Small intestine (tissue), 7 donors: ENCODE data around the gene MRPS17. TPM values are rescaled to one million over a fixed set of nuclear protein-coding genes. Genes with fewer than 3 reads are reported as not detected.

ENCODE experiments used
- DNase-seq, 2 donors: peaks; one replicate each; pipeline versions ENCODE4 v3.0.0 to v3.0.0-alpha.2; 2013
- FAIRE-seq: peaks from 2 replicates; lab custom pipeline; 2012; peaks lifted over from hg19 to GRCh38; lab: Jason Lieb, UNC
- H3K27ac ChIP-seq, 3 donors: one replicate each; pipeline ENCODE4 v1.5.1; 2013; ENCODE audit warnings: low read length in 2 of 3, mild to moderate bottlenecking in 2 of 3, control low read depth in 1 of 3, inconsistent platforms in 1 of 3, low read depth in 1 of 3, moderate library complexity in 1 of 3
- H3K27me3 ChIP-seq, 3 donors: one replicate each; pipeline ENCODE4 v1.6.1; 2013; ENCODE audit warnings: low read length in 3 of 3, inconsistent platforms in 1 of 3; ENCODE audit not compliant: control insufficient read depth in 3 of 3, insufficient read depth in 3 of 3
- H3K36me3 ChIP-seq, 3 donors: one replicate each; pipeline ENCODE4 v1.6.1; 2013; ENCODE audit warnings: low read length in 3 of 3, inconsistent platforms in 1 of 3, low read depth in 1 of 3, mild to moderate bottlenecking in 1 of 3, moderate library complexity in 1 of 3; ENCODE audit not compliant: control insufficient read depth in 3 of 3, insufficient read depth in 2 of 3
- H3K4me1 ChIP-seq, 3 donors: one replicate each; pipeline ENCODE4 v1.6.1; 2013; ENCODE audit warnings: low read length in 2 of 3, inconsistent platforms in 1 of 3, low read depth in 1 of 3, mild to moderate bottlenecking in 1 of 3, moderate library complexity in 1 of 3; ENCODE audit not compliant: control insufficient read depth in 3 of 3, insufficient read depth in 2 of 3
- H3K4me3 ChIP-seq, 3 donors: one replicate each; pipeline ENCODE4 v1.5.1; 2013; ENCODE audit warnings: low read length in 3 of 3, control low read depth in 1 of 3, inconsistent platforms in 1 of 3, low read depth in 1 of 3, mild to moderate bottlenecking in 1 of 3, moderate library complexity in 1 of 3
- H3K9me3 ChIP-seq, 2 donors: one replicate each; pipeline ENCODE4 v1.6.1; 2013; ENCODE audit warnings: low read depth in 1 of 2, low read length in 1 of 2; ENCODE audit not compliant: control insufficient read depth in 2 of 2, insufficient read depth in 1 of 2
- WGBS, 3 donors: extraction: QIAGEN DNeasy Blood & Tissue Kit; methylation state at CpG; one replicate each; pipeline ENCODE4 v1.1.7; 2013; 5-methylcytosine and 5-hydroxymethylcytosine counted together
- polyA plus RNA-seq, 4 donors: library from polyadenylated mRNA; stranded (reverse) in 3 of 4; unstranded in 1 of 4; fragments of 200-250 nt in 3 of 4; fragments of 120-200 nt in 1 of 4; gene quantifications; one replicate each; pipeline versions ENCODE4 v1.2.1 to v1.2.3, GENCODE V29; 2013
- donor health status: healthy with polysubstance abuse.
- donor health status: control.
- donor health status: control.
- donor health status: Bipolar disorder and iron deficiency.
- donor health status: healthy.

MRPS17 gene
- polyA plus RNA-seq, 4 donors, result 11.3 to 15.7 (median 13.7) TPM

- Histone ChIP-seq H3K27me3 (no peaks in the 10 kb centered on the region), H3K36me3 (peaks cover 0 to 23% (median 0%) of the 10 kb centered on the region in 3 donors), H3K4me3 (peak overlapping the region; percentile 65 to 75 (median 73)), H3K4me1 (no peaks in the 10 kb centered on the region), H3K27ac (peak overlapping the region; percentile 94 to 98 (median 96)), H3K9me3 (no peaks in the 10 kb centered on the region)
- DNase-seq, result no peak
- no peak for FAIRE-seq
- 1 to 2% (median 2%) methylated on average over 13 to 14 of the region's 14 CpGs for WGBS, 3 donors
These were observed 13.4 kb downstream of the MRPS17 start for GRCh38 chr7:55965100-55965470.

DNA sequence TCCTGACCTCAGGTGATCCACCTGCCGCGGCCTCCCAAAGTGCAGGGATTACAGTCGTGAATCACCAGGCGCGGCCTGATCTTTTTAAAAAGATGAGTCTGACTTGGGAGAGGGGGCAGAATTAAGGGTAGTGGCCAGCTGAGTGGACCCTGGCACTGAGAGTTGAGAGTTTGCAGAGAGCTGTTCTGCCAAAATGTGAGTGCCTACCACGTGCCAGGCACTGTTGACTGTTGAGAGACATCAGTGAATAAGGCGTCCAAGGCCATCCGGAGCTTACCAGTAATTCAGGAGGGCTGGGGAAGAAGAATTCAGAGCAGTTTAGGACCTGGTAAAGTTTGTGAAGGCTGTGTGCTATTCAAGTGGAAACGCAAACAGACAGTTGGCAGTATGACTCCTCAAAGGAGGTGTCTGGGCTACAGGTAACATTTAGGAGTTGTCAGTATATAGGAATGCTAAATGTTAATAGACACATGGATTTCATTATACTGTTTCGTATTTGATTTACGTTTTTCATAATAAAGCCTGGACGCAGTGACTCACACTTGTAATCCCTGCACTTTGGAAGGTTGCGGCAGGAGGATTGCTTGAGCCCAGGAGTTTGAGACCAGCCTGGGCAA is 14.2 kb downstream of the MRPS17 start:
- Histone ChIP-seq H3K9me3 (no peaks in the 10 kb centered on the region), H3K4me3 (no peak overlapping the region), H3K27ac (peak overlapping the region; percentile 21 to 37 (median 27)), H3K27me3 (no peaks in the 10 kb centered on the region), H3K36me3 (peaks cover 0 to 25% (median 0%) of the 10 kb centered on the region in 3 donors), H3K4me1 (no peaks in the 10 kb centered on the region)
- WGBS, 3 donors, result 68 to 85% (median 72%) methylated on average over 13 of the region's 13 CpGs
- FAIRE-seq (no peak), DNase-seq (peak; percentile 2 to 16)

DNA sequence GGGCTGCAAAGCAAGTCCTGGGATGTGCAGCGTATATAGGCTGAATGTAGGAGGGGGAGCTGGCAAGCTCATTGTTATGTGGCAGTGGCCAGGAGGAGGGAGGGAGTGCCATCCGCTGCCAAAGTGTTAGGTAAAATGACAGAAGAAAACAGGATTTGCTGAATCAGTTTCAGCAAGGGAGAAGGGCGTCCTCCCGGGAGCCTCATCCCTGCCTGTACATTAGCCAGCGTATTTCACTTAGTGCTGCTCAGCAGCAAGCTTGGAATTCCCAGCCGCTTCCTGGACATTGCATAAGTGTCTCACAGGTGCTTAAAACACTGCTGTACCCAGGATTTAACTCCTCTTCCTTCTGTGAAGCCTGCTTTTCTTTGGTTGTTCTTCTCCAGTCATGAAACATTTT is 15.2 kb downstream of the MRPS17 start:
- Histone ChIP-seq H3K27ac (no peak overlapping the region), H3K27me3 (no peaks in the 10 kb centered on the region), H3K36me3 (peaks cover 0 to 25% (median 0%) of the 10 kb centered on the region in 3 donors), H3K4me1 (no peaks in the 10 kb centered on the region), H3K4me3 (no peak overlapping the region), H3K9me3 (no peaks in the 10 kb centered on the region)
- FAIRE-seq (no peak), DNase-seq (peak in 1 of 2 donors; percentile 15)
- 75 to 91% (median 90%) methylated on average over 6 of the region's 6 CpGs for WGBS, 3 donors

DNA sequence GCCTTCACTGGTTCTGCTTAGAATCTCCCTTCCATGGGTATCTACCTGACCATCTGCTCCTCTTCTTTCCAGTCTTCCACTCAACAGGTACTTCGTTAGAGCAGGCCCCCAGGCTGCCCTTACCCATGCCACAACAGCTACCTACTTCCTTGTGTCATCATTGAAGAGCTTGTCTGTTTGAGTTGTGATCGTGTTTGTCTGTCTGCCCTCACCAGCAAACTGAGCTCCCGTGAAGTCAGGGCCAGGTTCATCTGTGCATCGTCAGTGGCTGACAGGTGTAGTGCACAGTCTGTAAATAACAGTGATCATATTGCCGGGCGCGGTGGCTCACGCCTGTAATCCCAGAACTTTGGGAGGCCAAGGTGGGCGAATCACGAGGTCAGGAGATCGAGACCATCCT is 17.7 kb downstream of the MRPS17 start:
- no peaks in the 10 kb centered on the region for H3K9me3 ChIP-seq
- H3K27me3 ChIP-seq, result no peaks in the 10 kb centered on the region
- H3K27ac ChIP-seq, result no peak overlapping the region
- H3K4me1 ChIP-seq, result no peaks in the 10 kb centered on the region
- H3K36me3 ChIP-seq, result peaks cover 0 to 25% (median 0%) of the 10 kb centered on the region in 3 donors
- H3K4me3 ChIP-seq, result no peak overlapping the region
- no peak for DNase-seq
- FAIRE-seq, result no peak
- 82 to 89% (median 88%) methylated on average over 10 to 11 of the region's 11 CpGs for WGBS, 3 donors

DNA sequence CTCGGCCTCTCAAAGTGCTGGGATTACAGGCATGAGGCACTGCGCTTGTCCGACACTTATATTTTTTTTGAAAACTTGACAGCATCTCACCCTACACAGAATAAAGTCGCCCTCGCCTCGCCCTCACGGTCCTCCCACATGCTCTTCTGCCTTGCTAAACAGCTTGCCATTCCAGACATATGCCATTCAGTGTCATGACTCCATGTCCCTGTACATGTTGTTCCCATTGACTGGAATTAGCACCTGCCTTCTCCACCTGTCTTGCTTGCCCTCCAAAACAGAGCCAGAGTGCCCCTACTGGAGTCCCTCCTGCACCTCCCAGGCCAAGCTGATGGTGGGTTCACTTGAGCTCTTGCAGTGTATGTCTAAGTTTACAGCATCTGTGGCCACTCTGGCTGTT is 18.9 kb downstream of the MRPS17 start:
- Histone ChIP-seq H3K27ac (no peak overlapping the region), H3K36me3 (peaks cover 0 to 25% (median 0%) of the 10 kb centered on the region in 3 donors), H3K4me3 (no peak overlapping the region), H3K27me3 (no peaks in the 10 kb centered on the region), H3K9me3 (no peaks in the 10 kb centered on the region), H3K4me1 (no peaks in the 10 kb centered on the region)
- FAIRE-seq, result no peak
- no peak for DNase-seq
- 89 to 95% (median 90%) methylated on average over 7 of the region's 7 CpGs for WGBS, 3 donors

DNA sequence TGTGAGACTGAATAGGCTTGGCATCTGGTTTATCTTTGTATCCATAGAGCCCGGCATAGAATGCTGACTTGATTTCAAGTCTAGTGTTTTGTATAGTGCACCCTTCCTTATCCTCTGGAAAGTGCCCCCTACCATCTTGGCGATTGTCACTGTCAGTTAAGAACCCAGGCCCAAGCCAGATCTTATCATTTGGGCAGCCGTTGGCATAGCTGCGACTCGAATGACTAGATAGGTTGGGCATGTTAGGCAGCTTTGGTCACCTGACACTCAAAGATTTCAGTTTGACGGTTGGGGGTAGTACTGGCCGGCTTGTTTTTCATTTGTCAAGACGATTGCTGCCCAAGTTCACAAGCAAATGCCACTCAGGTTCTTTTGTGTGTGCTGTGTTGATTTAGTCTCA is 19.3 kb downstream of the MRPS17 start:
- no peak for FAIRE-seq
- H3K4me3 ChIP-seq, result no peak overlapping the region
- H3K4me1 ChIP-seq, result no peaks in the 10 kb centered on the region
- H3K36me3 ChIP-seq, result peaks cover 0 to 25% (median 0%) of the 10 kb centered on the region in 3 donors
- WGBS, 3 donors, result 66 to 83% (median 73%) methylated on average over 8 of the region's 8 CpGs
- no peak overlapping the region for H3K27ac ChIP-seq
- H3K9me3 ChIP-seq, result no peaks in the 10 kb centered on the region
- DNase-seq, result no peak
- H3K27me3 ChIP-seq, result no peaks in the 10 kb centered on the region

- H3K4me3 ChIP-seq, result no peak overlapping the region
These were observed 22.1 kb downstream of the MRPS17 start for GRCh38 chr7:55973747-55974250.

GRCh38 chr7:55975988-55976633 is 24.4 kb downstream of the MRPS17 start:
- Histone ChIP-seq H3K9me3 (no peaks in the 10 kb centered on the region), H3K4me1 (no peaks in the 10 kb centered on the region), H3K27me3 (no peaks in the 10 kb centered on the region), H3K27ac (no peak overlapping the region), H3K4me3 (no peak overlapping the region), H3K36me3 (peaks cover 7 to 12% (median 11%) of the 10 kb centered on the region in 3 donors)
- WGBS, 3 donors, result 84 to 88% (median 86%) methylated on average over 7 of the region's 7 CpGs
- DNase-seq (no peak), FAIRE-seq (no peak)

More at GRCh38 chr7:55973747-55974250, 22.1 kb downstream of the MRPS17 start:
- Histone ChIP-seq H3K4me1 (no peaks in the 10 kb centered on the region), H3K27me3 (no peaks in the 10 kb centered on the region), H3K27ac (no peak overlapping the region), H3K36me3 (peaks cover 0 to 13% (median 4%) of the 10 kb centered on the region in 3 donors), H3K9me3 (no peaks in the 10 kb centered on the region)
- DNase-seq (no peak), FAIRE-seq (no peak)
- 96 to 98% (median 97%) methylated on average over 7 of the region's 7 CpGs for WGBS, 3 donors
